Ovary (tissue), 9 donors: ENCODE measurements around the gene GPR34. TPM values are rescaled to one million over a fixed set of nuclear protein-coding genes. Genes with fewer than 3 reads are reported as not detected.

Experiments
- DNase-seq, 5 donors: peaks; one replicate each; pipeline ENCODE4 v3.0.0-alpha.2; 2019 to 2020
- H3K27ac ChIP-seq, 2 donors: fragments of 200-600 bp; one replicate each; pipeline versions ENCODE4 v1.5.1 to v1.8.0; 2019 to 2022
- H3K27me3 ChIP-seq: fragments of 200-600 bp; one replicate; pipeline ENCODE4 v1.8.0; 2022
- H3K36me3 ChIP-seq: fragments of 200-600 bp; sonication (generic); one replicate; pipeline ENCODE4 v1.5.1; 2019
- H3K4me1 ChIP-seq: one replicate; pipeline ENCODE4 v1.8.1; 2013; ENCODE audit warnings: mild to moderate bottlenecking, moderate library complexity; ENCODE audit not compliant: insufficient read depth
- H3K4me3 ChIP-seq: fragments of 200-600 bp; sonication (generic); one replicate; pipeline ENCODE4 v1.5.1; 2017
- H3K9me3 ChIP-seq, 2 donors: fragments of 200-600 bp in 1 of 2; sonication (generic) in 1 of 2; one replicate each; pipeline versions ENCODE4 v1.5.1 to v1.8.1; 2013 to 2019; ENCODE audit warnings: mild to moderate bottlenecking in 1 of 2, moderate library complexity in 1 of 2
- EP300 ChIP-seq: sonication (generic); formaldehyde crosslinking; IDR thresholded peaks from one replicate; pipeline ENCODE4 v1.6.1; 2017; ENCODE audit warnings: antibody characterized with exemption
- POLR2A ChIP-seq: fragments of 450-650 bp; IDR thresholded peaks from one replicate; pipeline ENCODE4 v1.6.1; 2017; ENCODE audit warnings: antibody characterized with exemption, mild to moderate bottlenecking, moderate library complexity
- WGBS, 3 donors: extraction: QIAGEN DNeasy Blood & Tissue Kit in 1 of 3; methylation state at CpG; one replicate each; pipeline versions ENCODE4 v1.1.5 to v1.1.7; 2013 to 2017; 5-methylcytosine and 5-hydroxymethylcytosine counted together
- intact Hi-C, 4 donors: fragments of 100-400 bp; cut with DNase I; formaldehyde crosslinking; loops; one replicate each; pipeline versions ENCODE4 v1.11.0 to v1.15.1; 2022 to 2023
- polyA plus RNA-seq, 2 donors: library from polyadenylated mRNA; stranded (reverse); fragments of 200-250 nt in 1 of 2; fragments of 350-450 nt in 1 of 2; fragmentation: Illumina TruSeq in 1 of 2; extraction: RNeasy Lipid Tissue Mini Kit (QIAGEN cat#74804) in 1 of 2; gene quantifications; one replicate each; pipeline ENCODE4 v1.2.3, GENCODE V29; 2013 to 2014
- total RNA-seq, 7 donors: library from RNA; depleted of rRNA in 2 of 7; stranded (reverse); fragments of >200 nt in 2 of 7; fragmentation: NEBNext Ultra II Directional in 3 of 7; extraction: Animal tissue kit (Norgen Biotek cat#: 25700) in 3 of 7; gene quantifications; one replicate each; pipeline versions ENCODE4 v1.1.0 to v1.2.4, GENCODE V29; 2016 to 2023
- TF ChIP-seq, protein P1 (sequence below), 3 donors: fragments of 450-650 bp in 2 of 3; fragments of 200-600 bp in 1 of 3; IDR thresholded peaks; one replicate each; pipeline versions ENCODE4 v1.5.1 to v1.8.0; 2016 to 2022; ENCODE audit warnings: antibody characterized with exemption in 3 of 3, mild to moderate bottlenecking in 1 of 3
- donor health status: DM: no; HTN: no; CAD: no; lungs with moderate emphysema.
- donor health status: DM: no; HTN: no; CAD: no.
- donor health status: Bipolar disorder and iron deficiency.
- donor health status: DM: yes; HTN: yes; CAD: no.
- donor health status: DM: no; HTN: no; CAD: no.
- donor health status: DM: yes; HTN: yes; CAD: no.

GPR34 gene
- total and polyA plus RNA-seq, 9 donors = 3.4 to 16.4 (median 5.5) TPM

GRCh38 chrX:41721590-41721989 lies 32.8 kb downstream of the GPR34 start:
- Histone ChIP-seq H3K27me3 (no peaks in the 10 kb centered on the region), H3K4me1 (no peaks in the 10 kb centered on the region), H3K9me3 (no peaks in the 10 kb centered on the region), H3K4me3 (no peak overlapping the region), H3K27ac (no peak overlapping the region), H3K36me3 (no peaks in the 10 kb centered on the region)
- DNase-seq = no peak
- WGBS, 3 donors = 73 to 81% (median 74%) methylated on average over 1 of the region's 1 CpG
- intact Hi-C loops = no loop called here
- TF ChIP-seq EP300 (no peak), POLR2A (no peak)
- TF ChIP-seq, protein P1, sequence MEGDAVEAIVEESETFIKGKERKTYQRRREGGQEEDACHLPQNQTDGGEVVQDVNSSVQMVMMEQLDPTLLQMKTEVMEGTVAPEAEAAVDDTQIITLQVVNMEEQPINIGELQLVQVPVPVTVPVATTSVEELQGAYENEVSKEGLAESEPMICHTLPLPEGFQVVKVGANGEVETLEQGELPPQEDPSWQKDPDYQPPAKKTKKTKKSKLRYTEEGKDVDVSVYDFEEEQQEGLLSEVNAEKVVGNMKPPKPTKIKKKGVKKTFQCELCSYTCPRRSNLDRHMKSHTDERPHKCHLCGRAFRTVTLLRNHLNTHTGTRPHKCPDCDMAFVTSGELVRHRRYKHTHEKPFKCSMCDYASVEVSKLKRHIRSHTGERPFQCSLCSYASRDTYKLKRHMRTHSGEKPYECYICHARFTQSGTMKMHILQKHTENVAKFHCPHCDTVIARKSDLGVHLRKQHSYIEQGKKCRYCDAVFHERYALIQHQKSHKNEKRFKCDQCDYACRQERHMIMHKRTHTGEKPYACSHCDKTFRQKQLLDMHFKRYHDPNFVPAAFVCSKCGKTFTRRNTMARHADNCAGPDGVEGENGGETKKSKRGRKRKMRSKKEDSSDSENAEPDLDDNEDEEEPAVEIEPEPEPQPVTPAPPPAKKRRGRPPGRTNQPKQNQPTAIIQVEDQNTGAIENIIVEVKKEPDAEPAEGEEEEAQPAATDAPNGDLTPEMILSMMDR (IDR thresholded peaks at IDR 0.05) = no peak

GRCh38 chrX:41722214-41722613 lies 33.4 kb downstream of the GPR34 start:
- Histone ChIP-seq H3K4me3 (no peak overlapping the region), H3K27me3 (no peaks in the 10 kb centered on the region), H3K4me1 (no peaks in the 10 kb centered on the region), H3K27ac (no peak overlapping the region), H3K9me3 (no peaks in the 10 kb centered on the region), H3K36me3 (no peaks in the 10 kb centered on the region)
- intact Hi-C loops = no loop called here
- 77 to 82% (median 82%) methylated on average over 3 of the region's 3 CpGs for WGBS, 3 donors
- TF ChIP-seq, protein P1 (IDR thresholded peaks at IDR 0.05) = no peak
- no peak for TF ChIP-seq EP300
- TF ChIP-seq POLR2A = no peak
- no peak for DNase-seq

GRCh38 chrX:41722816-41723618 lies 34.2 kb downstream of the GPR34 start:
- Histone ChIP-seq H3K4me3 (no peak overlapping the region), H3K27me3 (no peaks in the 10 kb centered on the region), H3K27ac (no peak overlapping the region), H3K9me3 (no peaks in the 10 kb centered on the region), H3K4me1 (no peaks in the 10 kb centered on the region), H3K36me3 (no peaks in the 10 kb centered on the region)
- intact Hi-C loops = no loop called here
- TF ChIP-seq EP300 = no peak
- TF ChIP-seq, protein P1 (IDR thresholded peaks at IDR 0.05) = no peak
- TF ChIP-seq POLR2A = no peak
- DNase-seq = no peak
- 61 to 66% (median 65%) methylated on average over 3 of the region's 3 CpGs for WGBS, 3 donors

DNA sequence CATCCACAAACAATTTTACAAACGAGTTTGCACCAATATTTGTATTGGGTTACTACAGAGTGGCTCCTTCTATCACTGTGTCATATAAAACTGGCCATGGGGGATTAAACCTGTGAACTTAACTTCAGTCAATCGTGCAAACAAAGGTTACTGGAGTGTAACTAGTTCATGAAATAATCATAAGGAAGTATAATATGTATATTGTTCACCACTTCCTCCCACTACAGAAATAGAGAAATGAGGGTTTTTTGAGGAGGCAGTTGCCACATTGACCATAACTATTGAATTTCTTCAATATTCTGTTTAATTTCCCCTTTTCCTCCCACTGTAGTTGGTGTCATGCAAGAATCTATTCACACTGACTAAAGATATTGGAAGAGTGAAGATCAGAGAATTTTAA lies 35.1 kb downstream of the GPR34 start, which contains the start of gene GPR82:
TSS of gene GPR82 (plus strand) at position 356 of the 400 bp plus-strand sequence. CDS start 2,846 bp downstream, outside the sequence.
- H3K36me3 ChIP-seq = no peaks in the 10 kb centered on the region
- no peaks in the 10 kb centered on the region for H3K4me1 ChIP-seq
- intact Hi-C loops = no loop called here
- TF ChIP-seq, protein P1 (IDR thresholded peaks at IDR 0.05) = no peak
- TF ChIP-seq EP300 (no peak), POLR2A (no peak)
- DNase-seq = no peak
- H3K4me3 ChIP-seq = no peak within 1 kb of the TSS
- 38 to 52% (median 40%) methylated on average over 2 of the region's 2 CpGs for WGBS, 3 donors
- no peak within 1 kb of the TSS for H3K27ac ChIP-seq
- H3K9me3 ChIP-seq = no peaks in the 10 kb centered on the region
- H3K27me3 ChIP-seq = no peaks in the 10 kb centered on the region
